NCI-H2227 (cell line): Measurements from ENCODE around the gene ITPR2.
"Not testable (repeated sequence)": the region's sequence is repeated elsewhere in the genome, so short reads cannot be mapped to it uniquely, and the experiment has no call there.

ENCODE experiments used
- DNase-seq: peaks from one replicate; lab custom pipeline; 2025; ENCODE audit not compliant: unreplicated experiment; lab: John Stamatoyannopoulos, UW

The ITPR2 gene

GRCh38 chr12:26680727-26681455, 152.1 kb downstream of the ITPR2 start:
- no peak for DNase-seq

GRCh38 chr12:26678697-26679660, 154.0 kb downstream of the ITPR2 start:
- no peak for DNase-seq

DNA sequence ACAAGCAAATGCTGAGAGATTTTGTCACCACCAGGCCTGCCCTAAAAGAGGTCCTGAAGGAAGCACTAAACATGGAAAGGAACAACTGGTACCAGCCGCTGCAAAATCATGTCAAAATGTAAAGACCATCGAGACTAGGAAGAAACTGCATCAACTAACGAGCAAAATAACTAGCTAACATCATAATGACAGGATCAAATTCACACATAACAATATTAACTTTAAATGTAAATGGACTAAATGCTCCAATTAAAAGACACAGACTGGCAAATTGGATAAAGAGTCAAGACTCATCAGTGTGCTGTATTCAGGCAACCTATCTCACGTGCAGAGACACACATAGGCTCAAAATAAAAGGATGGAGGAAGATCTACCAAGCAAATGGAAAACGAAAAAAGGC, 161.5 kb downstream of the ITPR2 start:
- not testable (repeated sequence) for DNase-seq

DNA sequence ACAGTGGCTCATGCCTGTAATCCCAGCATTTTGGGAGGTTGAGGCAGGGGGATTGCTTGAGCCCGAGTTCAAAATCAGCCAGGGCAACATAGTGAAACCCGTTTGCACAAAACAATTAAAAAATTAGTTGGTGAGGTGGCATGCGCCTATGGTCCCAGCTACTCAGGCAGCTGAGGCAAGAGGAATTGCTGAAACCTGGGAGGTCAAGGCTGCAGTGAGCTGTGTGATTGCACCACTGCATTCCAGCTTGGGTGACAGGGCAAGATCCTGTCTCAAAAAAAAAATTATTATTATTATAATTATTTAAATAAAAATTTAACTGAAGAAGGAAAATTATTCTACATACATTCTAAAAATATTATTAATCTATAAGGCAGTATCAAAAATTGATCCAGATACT, 164.1 kb downstream of the ITPR2 start:
- DNase-seq: no peak

- DNase-seq: no peak
These were observed 164.8 kb downstream of the ITPR2 start for GRCh38 chr12:26668230-26668629.

DNA sequence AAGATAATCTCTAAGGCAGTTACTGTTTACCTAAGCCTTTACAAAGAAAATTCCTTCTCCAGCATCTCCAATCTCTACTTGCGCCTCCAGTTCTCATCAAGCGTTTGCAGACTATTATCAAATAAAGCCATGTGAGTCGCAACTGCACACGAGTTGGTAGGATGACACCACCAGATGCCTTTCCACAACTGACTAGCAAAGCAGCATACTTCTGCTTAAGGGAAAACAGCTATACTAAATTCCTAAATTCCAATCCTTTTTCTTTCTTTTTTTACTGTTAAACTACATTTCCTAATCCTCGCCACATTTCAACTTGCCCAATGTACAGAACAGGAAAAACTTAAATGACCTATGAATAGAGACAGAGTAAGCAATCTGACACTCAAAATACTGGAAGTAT, 166.7 kb downstream of the ITPR2 start:
- DNase-seq: no peak

- no peak for DNase-seq
These were observed 171.6 kb downstream of the ITPR2 start for GRCh38 chr12:26661399-26661798.

- DNase-seq: no peak
These were observed 173.1 kb downstream of the ITPR2 start for GRCh38 chr12:26659930-26660329.

DNA sequence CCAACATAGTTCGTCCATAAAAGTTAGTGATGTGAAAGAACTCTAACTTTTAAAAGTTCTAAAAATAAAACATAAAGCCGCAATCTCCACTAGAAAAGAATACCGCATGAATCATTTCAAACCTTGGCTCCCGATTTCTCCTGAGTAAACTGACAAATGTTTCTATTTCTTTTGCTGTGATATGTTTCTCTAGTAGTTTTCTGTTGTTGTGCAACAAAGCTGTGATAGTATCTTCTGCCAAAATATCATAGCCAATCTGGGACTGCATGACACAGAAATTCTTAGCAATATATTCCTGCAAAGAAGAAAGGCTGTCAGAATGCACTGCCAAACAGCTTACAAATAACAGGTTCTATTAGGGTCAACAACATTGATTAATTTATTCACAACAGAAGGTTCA, 174.0 kb downstream of the ITPR2 start:
- DNase-seq: no peak

- DNase-seq: no peak
These were observed 178.4 kb downstream of the ITPR2 start for GRCh38 chr12:26654623-26655022.

DNA sequence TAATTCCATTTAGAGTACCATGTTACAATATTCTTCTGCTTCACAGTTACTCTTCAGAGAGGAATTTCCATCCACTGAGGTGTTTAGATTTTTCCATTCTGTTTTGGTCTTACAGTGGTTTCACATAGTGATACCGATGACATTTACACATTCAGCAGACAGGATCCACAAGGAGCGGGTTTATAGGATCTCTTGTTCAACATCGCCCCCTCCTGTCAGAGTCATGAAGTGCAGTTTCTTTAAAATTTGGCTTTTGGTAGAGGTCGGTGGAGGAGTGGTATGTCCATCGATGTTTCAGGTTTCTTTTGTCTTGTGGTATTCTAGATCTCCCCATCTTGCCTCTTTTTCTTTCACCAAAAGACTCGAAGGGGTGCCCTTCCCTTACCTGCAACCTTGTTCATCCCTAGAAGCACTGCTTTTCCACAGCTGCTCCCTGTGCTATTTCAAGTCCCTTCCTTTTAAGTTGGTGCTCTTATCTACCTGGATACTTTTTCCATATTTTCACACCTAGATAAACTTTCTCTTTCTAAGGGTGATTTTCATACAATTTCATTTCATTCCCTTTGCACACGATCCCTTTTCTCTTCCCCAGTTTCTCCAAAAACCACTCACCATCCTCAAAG, 181.3 kb downstream of the ITPR2 start:
- peak; percentile 0 for DNase-seq

DNA sequence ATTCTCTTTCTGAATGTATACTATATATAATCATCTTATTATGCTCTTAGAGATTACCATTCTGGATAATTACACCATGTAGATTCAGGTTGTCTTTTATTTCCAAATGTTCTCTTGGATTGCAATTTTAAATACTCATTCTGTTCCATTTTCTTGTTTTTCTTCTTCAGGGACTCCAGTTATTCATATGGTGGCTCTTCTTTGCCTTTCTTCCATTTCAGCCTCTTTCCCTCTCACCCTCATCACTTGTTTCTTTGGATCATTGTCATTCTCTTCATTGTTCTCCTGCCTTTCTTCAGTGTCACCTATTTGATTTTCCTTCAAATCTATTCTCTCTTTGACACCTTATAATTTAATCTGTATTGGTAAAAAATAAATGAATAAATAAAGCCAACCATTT, 182.0 kb downstream of the ITPR2 start:
- DNase-seq: no peak

DNA sequence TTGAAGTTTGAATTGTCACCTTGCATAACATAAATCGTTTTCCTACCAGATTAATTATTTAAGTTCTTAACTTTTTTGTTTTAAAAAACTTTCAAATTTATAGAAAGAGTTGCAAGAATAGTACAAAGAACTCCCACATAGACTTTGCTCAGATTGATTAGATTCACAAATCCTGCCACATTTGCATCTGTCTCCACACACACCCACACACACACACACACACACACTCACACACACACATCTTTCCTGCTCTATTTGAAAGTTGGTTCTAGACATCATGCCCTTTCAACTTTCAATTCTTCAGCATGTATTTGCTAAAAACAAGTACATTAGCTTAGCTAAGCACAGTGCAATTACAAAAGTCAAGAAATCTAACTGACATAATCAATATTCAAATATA, 184.0 kb downstream of the ITPR2 start:
- DNase-seq: no peak

- DNase-seq: no peak
These were observed 184.4 kb downstream of the ITPR2 start for GRCh38 chr12:26648584-26648983.

GRCh38 chr12:26648066-26648465, 184.9 kb downstream of the ITPR2 start:
- DNase-seq: no peak

DNA sequence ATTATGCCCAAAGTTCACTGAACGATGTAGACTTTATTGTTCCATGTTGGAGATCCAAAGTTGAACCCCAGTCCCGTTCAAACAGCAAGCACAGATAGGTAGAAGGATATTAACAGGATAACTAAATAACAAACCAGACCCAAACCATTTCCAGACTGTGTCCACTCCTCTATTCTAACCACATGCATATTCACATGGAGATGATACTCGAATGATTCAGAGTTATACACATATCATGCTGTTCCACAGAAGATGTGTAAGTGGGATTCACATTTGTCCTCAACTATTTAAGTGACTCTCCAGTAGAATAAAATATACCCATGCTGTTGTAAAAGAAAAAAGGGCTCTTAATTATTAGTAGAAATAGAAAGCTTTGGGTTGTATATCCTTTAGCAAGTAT, 185.9 kb downstream of the ITPR2 start:
- DNase-seq: no peak

DNA sequence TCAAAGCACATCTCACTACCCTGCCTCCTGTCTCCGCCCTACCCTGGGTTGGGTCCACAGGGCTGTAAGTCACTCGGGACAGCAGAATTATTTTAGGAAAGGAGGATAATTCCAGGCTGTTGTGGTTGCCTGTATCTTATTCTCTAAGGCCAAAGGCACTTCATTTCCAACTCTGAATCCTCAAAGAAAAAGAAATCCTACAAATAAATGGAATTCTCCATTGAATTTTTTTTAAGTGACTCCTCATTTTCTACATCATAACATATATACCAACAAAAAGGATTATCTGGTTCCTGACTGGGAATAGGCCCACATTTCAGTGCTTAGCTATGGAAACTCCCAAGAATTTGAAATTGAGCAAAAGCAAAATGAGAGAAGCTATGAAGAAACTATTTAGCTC, 186.4 kb downstream of the ITPR2 start:
- no peak for DNase-seq

DNA sequence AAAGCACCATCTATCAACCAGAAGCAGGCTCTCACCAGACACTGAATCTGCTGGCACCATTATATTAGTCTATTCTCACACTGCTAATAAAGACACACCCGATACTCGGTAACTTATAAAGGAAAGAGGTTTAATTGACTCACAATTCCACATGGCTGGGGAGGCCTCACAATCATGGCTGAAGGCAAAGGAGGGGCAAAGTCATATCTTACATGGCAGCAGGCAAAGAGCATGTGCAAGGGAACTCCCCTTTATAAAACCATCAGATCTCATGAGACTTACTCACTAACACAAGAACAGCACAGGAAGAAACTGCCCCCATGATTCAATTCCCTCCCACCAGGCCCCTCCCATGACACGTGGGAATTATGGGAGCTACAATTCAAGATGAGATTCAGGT, 188.6 kb downstream of the ITPR2 start:
- not testable (repeated sequence) for DNase-seq

DNA sequence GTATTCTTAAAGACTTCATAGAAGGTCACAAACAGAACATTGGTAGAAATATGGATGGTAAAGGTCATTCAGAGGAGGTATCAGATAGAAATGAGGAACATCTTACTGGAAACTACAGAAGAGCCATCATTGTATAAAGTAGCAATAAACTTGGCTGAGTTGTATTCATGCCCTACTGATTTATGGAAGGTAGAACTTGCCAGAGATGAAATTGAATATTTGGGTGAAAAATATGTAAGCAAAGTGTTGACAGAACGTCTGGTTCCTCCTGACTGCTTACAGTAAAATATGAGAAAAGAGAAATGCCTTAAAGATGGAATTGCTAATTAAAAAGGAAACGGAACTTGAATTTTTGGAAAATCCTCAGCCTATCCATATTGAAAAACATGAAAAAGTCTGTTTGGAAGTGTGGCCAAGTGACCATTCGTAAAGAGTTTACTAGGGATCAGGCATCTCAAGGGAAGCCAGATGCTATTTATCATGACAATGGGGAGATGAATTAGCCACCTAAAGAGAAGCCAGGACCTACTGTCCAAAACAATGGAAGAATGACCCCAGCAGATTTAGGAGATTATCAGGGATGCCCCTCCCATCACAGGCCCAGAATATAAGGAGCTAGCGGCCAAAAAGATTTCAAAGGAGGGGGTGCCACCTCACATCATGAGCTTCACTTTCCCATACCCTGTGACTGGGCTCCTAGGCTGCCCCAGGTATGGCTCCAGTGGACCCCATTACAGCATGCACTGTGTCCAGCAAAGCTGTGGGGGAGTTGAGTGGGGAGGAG, 189.3 kb downstream of the ITPR2 start:
- no peak for DNase-seq

DNA sequence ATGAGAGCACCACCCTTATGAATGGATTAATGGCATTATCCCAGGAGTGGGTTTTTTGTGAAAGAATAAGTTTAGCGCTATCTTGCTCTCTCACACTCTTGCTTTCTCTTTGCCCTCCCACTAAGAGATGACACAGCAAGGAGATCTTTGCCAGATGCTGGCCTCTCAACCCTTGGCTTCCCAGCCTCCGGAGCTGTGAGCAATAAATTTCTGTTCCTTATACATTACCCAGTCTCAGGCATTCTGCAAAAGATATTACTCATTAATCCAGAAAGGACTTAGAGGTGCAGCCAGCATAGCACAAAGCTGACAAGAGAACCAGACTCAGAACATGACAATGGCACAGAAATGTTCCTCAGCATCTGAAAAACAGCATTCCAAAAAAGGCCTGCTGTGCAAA, 190.6 kb downstream of the ITPR2 start:
- no peak for DNase-seq

DNA sequence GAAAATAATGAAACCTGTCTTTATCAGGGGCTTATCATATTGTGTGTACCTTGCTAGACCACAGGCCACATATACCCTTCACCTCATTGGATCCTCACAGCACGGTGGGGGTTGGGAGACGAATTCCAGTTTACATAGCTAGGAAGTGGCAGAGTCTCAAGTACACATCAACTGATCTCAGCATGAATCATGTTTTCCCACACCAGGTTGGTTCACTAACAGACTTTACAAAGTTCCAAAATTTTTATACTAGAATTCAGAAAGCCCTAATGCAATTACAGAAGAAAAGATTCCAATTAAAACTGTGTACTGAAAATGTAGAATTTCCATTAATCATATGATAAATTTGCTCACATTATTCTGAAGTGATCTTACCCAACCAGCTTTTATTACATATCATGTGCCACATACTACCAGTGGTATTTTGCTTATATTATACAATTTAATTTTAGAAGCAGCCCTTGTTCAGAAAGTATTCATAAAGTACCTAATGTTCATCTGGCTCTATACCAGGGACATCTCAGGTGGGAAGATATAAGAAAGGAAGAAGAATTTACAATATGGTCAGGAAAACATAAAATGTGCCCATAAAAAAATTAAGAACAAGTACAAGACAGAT, 196.2 kb downstream of the ITPR2 start:
- DNase-seq: no peak
